ENCODE results near the gene ZNF678.

- no peak for TF ChIP-seq CTCF (IDR thresholded peaks at IDR 0.05)
- no peak for TF ChIP-seq POLR2AphosphoS5 (IDR thresholded peaks at IDR 0.05)
- no peak for TF ChIP-seq POLR2A (IDR thresholded peaks at IDR 0.05)
These were observed 36.8 kb upstream of the ZNF678 start for GRCh38 chr1:227526524-227526923.

Data from gastroesophageal sphincter (tissue), 3 donors.